VCaP (cell line): ENCODE measurements around the gene EPDR1.

ENCODE experiments used
- H3K27ac ChIP-seq: fragments of 450-650 bp; 2 replicates; pipeline ENCODE4 v1.5.1; 2017
- TF ChIP-seq, protein P1 (sequence below): fragments of 450-650 bp; conservative IDR thresholded peaks from 2 replicates; pipeline ENCODE4 v1.5.1; 2017; ENCODE audit warnings: mild to moderate bottlenecking, moderate library complexity

Gene EPDR1

GRCh38 chr7:37908221-37908788 lies 12.1 kb upstream of the EPDR1 start:
- no peak overlapping the region for H3K27ac ChIP-seq
- TF ChIP-seq, protein P1, sequence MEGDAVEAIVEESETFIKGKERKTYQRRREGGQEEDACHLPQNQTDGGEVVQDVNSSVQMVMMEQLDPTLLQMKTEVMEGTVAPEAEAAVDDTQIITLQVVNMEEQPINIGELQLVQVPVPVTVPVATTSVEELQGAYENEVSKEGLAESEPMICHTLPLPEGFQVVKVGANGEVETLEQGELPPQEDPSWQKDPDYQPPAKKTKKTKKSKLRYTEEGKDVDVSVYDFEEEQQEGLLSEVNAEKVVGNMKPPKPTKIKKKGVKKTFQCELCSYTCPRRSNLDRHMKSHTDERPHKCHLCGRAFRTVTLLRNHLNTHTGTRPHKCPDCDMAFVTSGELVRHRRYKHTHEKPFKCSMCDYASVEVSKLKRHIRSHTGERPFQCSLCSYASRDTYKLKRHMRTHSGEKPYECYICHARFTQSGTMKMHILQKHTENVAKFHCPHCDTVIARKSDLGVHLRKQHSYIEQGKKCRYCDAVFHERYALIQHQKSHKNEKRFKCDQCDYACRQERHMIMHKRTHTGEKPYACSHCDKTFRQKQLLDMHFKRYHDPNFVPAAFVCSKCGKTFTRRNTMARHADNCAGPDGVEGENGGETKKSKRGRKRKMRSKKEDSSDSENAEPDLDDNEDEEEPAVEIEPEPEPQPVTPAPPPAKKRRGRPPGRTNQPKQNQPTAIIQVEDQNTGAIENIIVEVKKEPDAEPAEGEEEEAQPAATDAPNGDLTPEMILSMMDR = no peak

DNA sequence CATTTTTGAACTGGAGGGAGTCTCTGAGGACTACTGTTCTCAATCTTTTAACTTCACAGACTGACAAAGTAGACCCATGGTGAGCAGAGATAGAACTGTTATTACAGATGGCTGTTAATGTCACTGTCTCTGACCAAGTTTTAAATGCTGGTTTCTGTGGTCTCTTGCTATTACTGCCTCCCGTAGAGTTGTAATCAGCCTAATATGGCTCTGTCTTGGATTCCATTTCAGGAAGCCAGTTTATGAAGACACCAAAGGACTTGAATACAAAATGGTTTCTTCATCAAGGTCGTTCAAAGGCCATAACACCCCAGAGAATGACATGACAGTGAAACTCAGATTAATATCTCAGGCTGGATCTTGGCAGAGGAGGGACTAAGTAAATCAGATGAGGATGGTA lies 7.7 kb upstream of the EPDR1 start:
- TF ChIP-seq, protein P1 = no peak

DNA sequence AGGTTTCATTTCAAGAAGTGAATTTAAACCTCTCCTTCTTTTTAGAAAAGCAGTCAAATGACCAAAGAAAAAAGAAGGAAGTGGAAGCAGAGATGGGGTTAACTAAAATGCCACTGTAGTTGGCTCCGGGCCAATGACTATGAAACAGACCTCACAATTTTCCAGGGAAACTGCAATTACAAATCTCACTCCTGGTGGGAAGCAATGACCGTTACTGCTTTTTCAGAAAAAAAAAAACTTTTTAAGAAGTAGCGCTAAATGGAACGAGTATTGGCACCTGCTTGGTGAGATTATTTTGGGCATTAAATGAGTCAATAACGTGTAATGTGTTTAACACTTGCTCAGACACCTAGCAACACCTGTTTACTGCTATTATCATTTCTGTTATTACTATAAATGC lies 5.0 kb upstream of the EPDR1 start:
- H3K27ac ChIP-seq = no peak overlapping the region
- TF ChIP-seq, protein P1 = no peak

More for the DNA sequence above, 7.7 kb upstream of the EPDR1 start:
- no peak overlapping the region for H3K27ac ChIP-seq

- peak overlapping the region; percentile 35; the same call in 1 of the 2 replicates for H3K27ac ChIP-seq
- TF ChIP-seq, protein P1 = no peak
Measured at GRCh38 chr7:37916017-37916672, 4.3 kb upstream of the EPDR1 start.

GRCh38 chr7:37916673-37917660 lies 3.5 kb upstream of the EPDR1 start, which contains the start of gene SFRP4:
Gene SFRP4, minus strand, starts transcription at chr7:37916817. Its CDS starts 280 bp downstream, at chr7:37916537.
- TF ChIP-seq, protein P1 = peak; percentile 89
- H3K27ac ChIP-seq = peak within 1 kb of the TSS; percentile 35; the same call in 1 of the 2 replicates

GRCh38 chr7:37918526-37918925 lies 1.9 kb upstream of the EPDR1 start:
- TF ChIP-seq, protein P1 = no peak
- H3K27ac ChIP-seq = no peak overlapping the region
